ENCODE results near the gene SLIT3.

GRCh38 chr5:168936511-168936910 lies 364.4 kb downstream of the SLIT3 start:
- TF ChIP-seq CTCF (IDR thresholded peaks at IDR 0.05) = no peak
- TF ChIP-seq POLR2A (IDR thresholded peaks at IDR 0.05) = no peak

Measured in right lobe of liver (tissue), 4 donors.